Neural progenitor cell (in vitro differentiated cells): ENCODE results near the gene TOB2.

Experiments
- CTCF ChIP-seq: fragments of 200-600 bp; sonication (generic); IDR thresholded peaks from 2 replicates; pipeline ENCODE4 v1.5.1; 2017; ENCODE audit warnings: antibody characterized with exemption, mild to moderate bottlenecking
- EZH2 ChIP-seq: fragments of 200-600 bp; sonication (generic); IDR thresholded peaks from 2 replicates; pipeline ENCODE4 v1.6.1; 2017; ENCODE audit warnings: antibody characterized with exemption, mild to moderate bottlenecking, moderate library complexity
- EZH2phosphoT487 ChIP-seq: fragments of 200-600 bp; sonication (generic); IDR thresholded peaks from 2 replicates; pipeline ENCODE4 v1.6.1; 2017; ENCODE audit warnings: antibody characterized with exemption

GRCh38 chr22:41395531-41396240, 50.9 kb downstream of the TOB2 start:
- TF ChIP-seq EZH2 (no peak), CTCF (no peak), EZH2phosphoT487 (no peak)
